HepG2 (cell line): Measurements from ENCODE around the gene ZC3H7B. TPM values are rescaled to one million over a fixed set of nuclear protein-coding genes. Genes with fewer than 3 reads are reported as not detected.

Experiments used
- ARNT ChIP-seq: fragments of 450-650 bp; IDR thresholded peaks from 2 replicates; pipeline ENCODE4 v1.6.1; 2017
- EED ChIP-seq: sonication (generic); formaldehyde crosslinking; IDR thresholded peaks from 2 replicates; pipeline ENCODE4 v1.5.0; 2020; ENCODE audit warnings: mild to moderate bottlenecking, missing genetic modification reagents
- GRHL1 ChIP-seq: sonication (generic); formaldehyde crosslinking; conservative IDR thresholded peaks from 2 replicates; pipeline ENCODE4 v1.8.0; 2022; ENCODE audit warnings: missing genetic modification reagents
- HOXA9 ChIP-seq: sonication (generic); formaldehyde crosslinking; IDR thresholded peaks from 2 replicates; pipeline ENCODE4 v1.8.1; 2022; ENCODE audit warnings: missing genetic modification reagents, mild to moderate bottlenecking, moderate library complexity, borderline replicate concordance
- NFIC ChIP-seq: IDR thresholded peaks from 2 replicates; pipeline ENCODE4 v1.6.1; 2012; ENCODE audit warnings: mild to moderate bottlenecking, low read length, inconsistent platforms
- SALL2 ChIP-seq: sonication (generic); formaldehyde crosslinking; IDR thresholded peaks from 2 replicates; pipeline ENCODE4 v1.8.1; 2023; ENCODE audit warnings: mild to moderate bottlenecking, missing genetic modification reagents, inconsistent platforms
- SKIL ChIP-seq: sonication (generic); formaldehyde crosslinking; IDR thresholded peaks from 2 replicates; pipeline ENCODE4 v1.8.0; 2022; ENCODE audit warnings: missing genetic modification reagents, mild to moderate bottlenecking, moderate library complexity, borderline replicate concordance
- THRA ChIP-seq: sonication (generic); formaldehyde crosslinking; IDR thresholded peaks from 2 replicates; pipeline ENCODE4 v1.4.0; 2020; ENCODE audit warnings: missing genetic modification reagents, borderline replicate concordance
- ZBTB25 ChIP-seq: IDR thresholded peaks from 2 replicates; pipeline ENCODE4 v1.6.1; 2018; ENCODE audit warnings: missing genetic modification reagents
- ZNF407 ChIP-seq: sonication (generic); formaldehyde crosslinking; IDR thresholded peaks from one replicate; pipeline ENCODE4 v1.5.1; 2020; ENCODE audit warnings: mild to moderate bottlenecking, missing genetic modification reagents; ENCODE audit errors: not compliant biosample characterization
- ZNF607 ChIP-seq: sonication (generic); formaldehyde crosslinking; IDR thresholded peaks from 2 replicates; pipeline ENCODE4 v1.5.1; 2020; ENCODE audit warnings: missing genetic modification reagents, mild to moderate bottlenecking, borderline replicate concordance
- ZNF788 ChIP-seq: sonication (generic); formaldehyde crosslinking; IDR thresholded peaks from 2 replicates; pipeline ENCODE4 v1.5.0; 2020; ENCODE audit warnings: mild to moderate bottlenecking, missing genetic modification reagents, borderline replicate concordance
- polyA plus RNA-seq, 8 experiments: library from polyadenylated mRNA; depleted of rRNA in 3 of 8; stranded (reverse) in 7 of 8; unstranded in 1 of 8; fragments of >200 nt; fragmentation: Illumina TruSeq in 4 of 8; extraction: Trizol in 4 of 8; gene quantifications; 2 replicates each; pipeline versions ENCODE4 v1.2.1 to v1.2.3, GENCODE V29; 2011 to 2016; ENCODE audit warnings: low read depth in 4 of 8, missing spikeins in 1 of 8, mixed read lengths in 1 of 8; ENCODE audit not compliant: insufficient read depth in 1 of 8
- total RNA-seq, 5 experiments: library from RNA; depleted of rRNA; stranded (reverse); fragments of >200 nt; fragmentation: Illumina TruSeq; extraction: Trizol; gene quantifications; 2 replicates each; pipeline ENCODE4 v1.2.3, GENCODE V29; 2016; ENCODE audit warnings: low read depth in 1 of 5

ZC3H7B gene
- total and polyA plus RNA-seq, 2 of the 13 experiments (the other 11 are each of a cell fraction or from before 2014, with no cell fraction given): 26.4 to 37.2 TPM

GRCh38 chr22:41285820-41286638 is 15.3 kb upstream of the ZC3H7B start, which contains the start of gene RANGAP1 (continued):
- TF ChIP-seq ZNF407 (CRISPR knock-in tag) (peak; percentile 50), EED (no peak; the same call in 1 of the 2 replicates), GRHL1 (no peak), ZBTB25 (CRISPR knock-in tag) (no peak; the same call in 1 of the 2 replicates), SKIL (CRISPR knock-in tag) (no peak), THRA (CRISPR knock-in tag) (no peak), SALL2 (CRISPR knock-in tag) (peak; percentile 70), HOXA9 (CRISPR knock-in tag) (no peak), ZNF788 (peak; percentile 71; the same call in 1 of the 2 replicates), NFIC (no peak), ZNF607 (CRISPR knock-in tag) (no peak), ARNT (no peak)
